Activated T-cell treated with anti-CD3 and anti-CD28 coated beads, Interleukin-2, amount 50 U/mL, for 24 hours (primary cell): ENCODE data around the gene DRD2.

Source experiments
- DNase-seq: peaks from one replicate; pipeline ENCODE4 v3.0.0-alpha.2; 2020
- H3K27ac Mint-ChIP-seq: 2 replicates; pipeline ENCODE4 v1.8.0; 2020; ENCODE audit warnings: mild to moderate bottlenecking, mixed read lengths
- H3K27me3 Mint-ChIP-seq: 2 replicates; pipeline ENCODE4 v1.8.0; 2020; ENCODE audit warnings: mixed read lengths
- H3K36me3 Mint-ChIP-seq: 2 replicates; pipeline ENCODE4 v1.8.0; 2020; ENCODE audit warnings: low read depth, mixed read lengths
- H3K4me1 Mint-ChIP-seq: 2 replicates; pipeline ENCODE4 v1.8.0; 2020; ENCODE audit warnings: low read depth, mixed read lengths
- H3K4me3 Mint-ChIP-seq: 2 replicates; pipeline ENCODE4 v1.8.0; 2020; ENCODE audit warnings: mild to moderate bottlenecking, moderate library complexity, mixed read lengths
- H3K9me3 Mint-ChIP-seq: 2 replicates; pipeline ENCODE4 v1.8.0; 2020; ENCODE audit warnings: mixed read lengths

The DRD2 gene

DNA sequence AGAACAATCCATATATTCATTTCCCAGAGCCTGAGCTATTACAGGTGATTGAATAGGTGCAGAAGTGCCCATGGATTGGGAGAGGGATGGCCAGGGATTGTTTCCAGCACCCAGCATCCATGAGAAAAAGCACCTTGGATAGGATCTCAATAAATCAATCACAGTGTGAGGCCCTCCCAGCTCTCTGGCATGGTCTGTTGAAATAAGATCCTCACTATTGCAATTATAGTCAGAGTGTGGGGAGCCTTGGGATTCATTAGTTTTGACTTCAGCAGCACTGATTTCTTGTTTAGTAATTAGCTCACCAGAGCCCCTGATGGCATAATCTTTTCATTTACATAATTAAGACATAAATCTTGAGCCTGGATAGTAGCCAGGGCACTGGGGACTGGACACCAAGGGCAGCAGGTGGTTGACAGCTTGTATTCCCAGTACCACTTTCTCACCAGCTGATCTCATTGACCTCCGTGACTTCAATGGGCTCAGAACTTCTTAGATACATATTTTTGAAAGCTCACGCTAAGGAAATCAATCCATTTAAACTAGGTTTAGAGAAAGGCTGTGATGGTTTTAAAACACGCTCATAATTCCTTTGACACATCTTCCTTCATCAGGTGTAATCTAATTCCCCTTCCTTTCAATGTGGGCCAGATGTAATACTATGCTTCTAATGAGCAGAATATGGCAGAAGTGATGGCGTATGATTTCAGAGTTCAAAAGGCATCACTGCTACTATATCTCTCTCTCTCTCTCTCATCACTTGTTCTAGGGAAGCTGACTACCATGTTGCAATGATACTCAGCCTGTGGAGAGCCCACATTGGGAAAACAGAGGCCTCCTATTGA is 22.1 kb upstream of the DRD2 start:
- DNase-seq, result no peak
- Mint-ChIP-seq H3K9me3 (no peaks in the 10 kb centered on the region), H3K27ac (no peak overlapping the region), H3K27me3 (peaks cover 30% of the 10 kb centered on the region), H3K4me1 (no peaks in the 10 kb centered on the region), H3K36me3 (no peaks in the 10 kb centered on the region), H3K4me3 (no peak overlapping the region)

DNA sequence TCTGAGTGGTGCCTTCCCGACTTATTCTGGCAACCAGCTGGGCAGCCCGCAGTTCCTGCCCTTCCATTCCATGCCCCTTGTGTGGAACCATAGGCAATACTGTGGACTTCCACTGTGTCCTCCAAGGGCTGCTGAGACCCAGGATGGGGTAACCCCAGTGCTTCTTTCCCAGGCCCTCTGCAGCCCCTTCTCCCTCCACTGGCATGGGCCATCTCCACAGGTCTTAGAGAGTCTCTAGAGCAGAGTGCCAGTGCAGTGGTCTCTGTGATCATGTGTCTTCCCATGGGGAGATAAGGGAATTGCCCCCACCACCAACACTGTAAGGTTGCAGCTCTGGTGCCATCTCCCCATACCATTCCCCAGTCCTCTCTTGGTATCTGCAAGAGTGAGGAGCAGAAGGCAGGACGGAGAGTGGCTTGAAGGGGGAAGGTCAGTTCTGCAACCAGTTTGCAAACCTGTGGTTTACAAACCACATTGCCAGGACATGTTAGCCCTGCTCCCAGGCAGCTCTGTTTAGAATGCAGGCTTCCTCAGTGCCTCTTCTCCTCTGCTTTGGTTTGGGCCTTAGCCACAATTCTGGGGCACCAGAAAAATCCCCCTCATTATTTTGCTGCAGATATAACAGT is 20.9 kb upstream of the DRD2 start:
- Mint-ChIP-seq H3K27ac (no peak overlapping the region), H3K27me3 (peaks cover 27% of the 10 kb centered on the region), H3K4me1 (no peaks in the 10 kb centered on the region), H3K36me3 (no peaks in the 10 kb centered on the region), H3K4me3 (no peak overlapping the region), H3K9me3 (no peaks in the 10 kb centered on the region)
- no peak for DNase-seq

DNA sequence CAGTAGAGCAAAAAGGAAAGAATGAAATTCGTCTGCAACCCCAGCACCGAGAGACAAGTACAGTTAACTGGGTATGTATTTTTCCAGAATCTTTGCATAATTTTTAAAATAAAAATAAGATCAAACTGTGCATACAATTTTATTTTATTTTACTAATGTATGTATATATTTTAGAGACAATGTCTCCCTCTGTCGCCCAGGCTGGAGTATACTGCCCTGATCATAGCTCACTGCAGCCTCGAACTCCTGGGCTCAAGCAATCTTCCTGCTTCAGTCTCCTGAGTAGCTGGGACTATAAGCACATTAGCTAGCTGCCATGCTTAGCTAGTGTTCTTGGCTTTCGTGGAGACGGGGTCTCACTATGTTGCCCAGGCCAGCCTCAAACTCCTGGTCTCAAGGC is 18.8 kb upstream of the DRD2 start:
- no peaks in the 10 kb centered on the region for H3K36me3 Mint-ChIP-seq
- H3K27me3 Mint-ChIP-seq, result peaks cover 24% of the 10 kb centered on the region
- DNase-seq, result no peak
- no peaks in the 10 kb centered on the region for H3K9me3 Mint-ChIP-seq
- no peaks in the 10 kb centered on the region for H3K4me1 Mint-ChIP-seq
- H3K27ac Mint-ChIP-seq, result no peak overlapping the region
- no peak overlapping the region for H3K4me3 Mint-ChIP-seq

DNA sequence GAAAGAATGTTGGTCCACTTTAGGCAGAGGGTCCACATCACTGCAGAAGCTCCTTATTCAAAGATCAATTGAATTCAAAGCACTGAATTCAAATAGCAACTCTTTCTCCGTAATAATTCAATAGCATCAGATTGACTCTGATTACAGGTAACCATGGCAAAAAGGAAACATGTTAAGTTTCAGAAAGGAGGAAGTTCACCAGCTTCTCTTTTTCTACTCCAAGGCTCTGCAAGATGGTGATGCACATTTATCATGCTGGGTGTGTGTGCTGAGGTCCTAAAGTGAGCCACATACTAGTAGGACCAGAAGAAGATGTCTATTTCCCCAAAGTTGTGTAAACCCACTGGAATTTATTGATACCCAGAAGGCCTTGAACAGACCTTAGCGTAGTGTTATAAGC is 18.0 kb upstream of the DRD2 start:
- H3K4me3 Mint-ChIP-seq, result no peak overlapping the region
- H3K4me1 Mint-ChIP-seq, result no peaks in the 10 kb centered on the region
- H3K27ac Mint-ChIP-seq, result no peak overlapping the region
- H3K27me3 Mint-ChIP-seq, result peaks cover 24% of the 10 kb centered on the region
- no peaks in the 10 kb centered on the region for H3K36me3 Mint-ChIP-seq
- no peaks in the 10 kb centered on the region for H3K9me3 Mint-ChIP-seq
- DNase-seq, result no peak

DNA sequence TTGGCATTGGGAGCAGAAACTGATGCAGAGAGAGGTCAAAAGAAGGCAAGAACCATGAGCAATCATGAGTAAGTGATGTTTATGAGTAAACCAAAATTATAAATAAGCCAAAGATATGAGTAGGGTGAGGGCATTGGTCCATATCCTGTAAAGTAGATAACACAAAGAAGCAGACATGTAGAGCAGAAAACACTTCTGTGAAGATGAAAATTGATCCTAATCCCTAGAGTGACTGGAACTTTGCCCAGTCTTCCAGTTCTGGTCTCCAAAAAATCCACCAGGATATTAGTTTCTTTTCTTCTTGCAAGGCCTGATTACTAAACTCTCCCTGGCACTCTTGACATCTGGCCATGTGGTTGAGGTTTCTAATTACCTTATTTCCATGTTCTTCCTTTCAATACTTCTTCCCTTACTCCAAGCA is 13.7 kb upstream of the DRD2 start:
- Mint-ChIP-seq H3K27ac (no peak overlapping the region), H3K27me3 (peaks cover 21% of the 10 kb centered on the region), H3K9me3 (no peaks in the 10 kb centered on the region), H3K4me3 (no peak overlapping the region), H3K4me1 (no peaks in the 10 kb centered on the region), H3K36me3 (no peaks in the 10 kb centered on the region)
- DNase-seq, result no peak

DNA sequence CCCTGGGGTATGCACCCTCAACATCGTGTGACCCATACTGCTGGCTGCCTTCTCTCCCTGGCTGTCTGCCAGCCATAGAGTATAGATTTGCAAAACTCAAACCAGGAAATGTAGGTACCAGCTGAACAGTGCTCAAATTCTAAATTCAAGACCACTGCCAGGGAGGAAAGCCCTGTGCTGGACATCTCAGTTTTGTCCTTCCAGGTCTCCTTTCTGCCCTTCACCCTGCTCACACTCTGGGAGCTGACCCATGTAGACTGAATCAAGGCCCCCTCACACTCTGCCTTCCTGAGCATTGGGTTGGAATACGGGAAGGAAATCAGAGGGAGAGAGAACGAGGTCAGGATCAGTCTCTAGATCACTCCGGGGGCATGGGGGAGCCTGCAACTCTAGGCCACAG is 12.4 kb upstream of the DRD2 start:
- Mint-ChIP-seq H3K27ac (no peak overlapping the region), H3K27me3 (peaks cover 26% of the 10 kb centered on the region), H3K9me3 (no peaks in the 10 kb centered on the region), H3K4me3 (no peak overlapping the region), H3K36me3 (no peaks in the 10 kb centered on the region), H3K4me1 (no peaks in the 10 kb centered on the region)
- DNase-seq, result no peak

DNA sequence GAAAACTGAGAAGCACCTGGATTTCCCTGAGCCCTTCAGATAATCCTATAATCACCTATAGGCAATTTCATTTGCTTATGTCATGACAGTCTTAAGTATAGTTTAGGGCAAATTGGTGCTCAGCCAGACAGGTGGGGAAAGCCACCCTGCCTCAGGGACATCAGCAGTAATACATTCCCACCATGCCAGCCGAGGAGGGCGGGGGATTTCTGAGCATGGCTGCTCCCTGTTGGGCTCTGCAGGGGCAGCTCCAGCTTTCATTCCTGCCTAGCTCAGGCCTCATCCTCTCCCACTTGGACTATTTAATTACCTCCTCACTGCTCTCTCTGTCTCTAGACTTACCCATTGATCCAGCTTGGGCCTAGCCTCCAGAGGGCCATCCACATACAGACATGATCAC is 9.0 kb upstream of the DRD2 start:
- Mint-ChIP-seq H3K36me3 (no peaks in the 10 kb centered on the region), H3K4me1 (no peaks in the 10 kb centered on the region), H3K27me3 (peaks cover 51% of the 10 kb centered on the region), H3K27ac (no peak overlapping the region), H3K9me3 (no peaks in the 10 kb centered on the region), H3K4me3 (no peak overlapping the region)
- DNase-seq, result no peak

DNA sequence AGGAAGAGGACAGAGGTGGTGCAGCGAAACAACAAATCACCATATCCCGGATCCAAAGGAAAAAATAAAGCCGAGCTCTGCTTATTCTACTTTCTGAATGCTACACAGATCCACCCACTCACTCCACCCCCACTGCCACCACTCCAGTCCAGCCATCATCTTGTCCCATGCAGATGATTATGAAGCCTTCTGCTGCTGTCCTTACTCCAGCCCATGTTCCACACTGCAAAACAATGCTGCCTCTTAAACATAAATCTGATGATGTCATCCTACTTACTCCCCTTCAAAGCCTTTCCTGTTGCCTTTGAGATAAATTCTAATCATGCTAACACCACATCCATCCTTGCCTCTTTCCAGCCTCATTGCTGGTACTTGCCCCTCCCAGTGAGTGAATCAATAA is 6.5 kb upstream of the DRD2 start:
- H3K27me3 Mint-ChIP-seq, result peaks cover 77% of the 10 kb centered on the region
- no peaks in the 10 kb centered on the region for H3K36me3 Mint-ChIP-seq
- H3K27ac Mint-ChIP-seq, result no peak overlapping the region

DNA sequence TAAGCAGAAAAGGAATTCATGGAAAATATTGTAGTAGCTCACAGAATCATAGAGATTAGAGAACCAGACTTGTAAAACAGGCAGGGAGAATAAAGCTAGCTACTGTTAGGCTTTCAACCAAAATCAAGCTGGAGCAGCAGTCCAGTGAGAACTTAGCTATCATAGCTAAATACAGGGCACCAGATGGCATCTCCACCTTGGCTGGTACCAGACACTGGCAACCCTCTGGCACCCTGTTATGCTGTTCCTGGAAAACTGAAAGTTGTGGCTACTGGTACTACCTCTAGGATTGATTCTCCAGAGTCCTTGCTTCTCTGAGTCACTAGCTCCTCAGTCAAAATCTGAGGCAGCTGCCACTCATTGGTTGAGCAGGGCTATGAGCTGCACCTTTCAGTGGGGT is 6.0 kb upstream of the DRD2 start:
- DNase-seq, result no peak
- Mint-ChIP-seq H3K27me3 (peaks cover 81% of the 10 kb centered on the region), H3K4me3 (no peak overlapping the region), H3K36me3 (no peaks in the 10 kb centered on the region), H3K27ac (no peak overlapping the region), H3K4me1 (no peaks in the 10 kb centered on the region), H3K9me3 (no peaks in the 10 kb centered on the region)

More for the DNA sequence above, 6.5 kb upstream of the DRD2 start:
- H3K4me3 Mint-ChIP-seq, result no peak overlapping the region
- no peak for DNase-seq
- no peaks in the 10 kb centered on the region for H3K4me1 Mint-ChIP-seq
- H3K9me3 Mint-ChIP-seq, result no peaks in the 10 kb centered on the region

DNA sequence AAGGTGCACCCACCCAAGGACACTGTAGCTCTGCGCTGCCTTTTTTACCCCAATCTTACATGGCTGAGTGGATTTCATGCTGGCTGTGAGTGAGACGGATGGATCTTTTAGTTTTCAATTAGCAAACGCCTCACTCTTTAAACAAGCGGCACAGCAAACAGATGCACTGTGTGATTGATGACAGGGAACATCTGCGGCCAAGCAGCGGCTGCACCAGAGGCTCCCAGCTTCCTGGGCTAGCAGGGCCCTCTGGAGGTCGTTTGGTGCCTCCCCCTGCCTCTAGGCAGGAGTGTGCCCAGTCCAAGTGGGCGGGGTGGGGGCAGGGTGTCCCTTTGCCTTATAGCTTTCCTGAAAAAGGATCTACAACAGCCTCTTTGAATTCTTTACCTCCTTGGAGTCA is 2.1 kb upstream of the DRD2 start:
- peaks cover 81% of the 10 kb centered on the region for H3K27me3 Mint-ChIP-seq

DNA sequence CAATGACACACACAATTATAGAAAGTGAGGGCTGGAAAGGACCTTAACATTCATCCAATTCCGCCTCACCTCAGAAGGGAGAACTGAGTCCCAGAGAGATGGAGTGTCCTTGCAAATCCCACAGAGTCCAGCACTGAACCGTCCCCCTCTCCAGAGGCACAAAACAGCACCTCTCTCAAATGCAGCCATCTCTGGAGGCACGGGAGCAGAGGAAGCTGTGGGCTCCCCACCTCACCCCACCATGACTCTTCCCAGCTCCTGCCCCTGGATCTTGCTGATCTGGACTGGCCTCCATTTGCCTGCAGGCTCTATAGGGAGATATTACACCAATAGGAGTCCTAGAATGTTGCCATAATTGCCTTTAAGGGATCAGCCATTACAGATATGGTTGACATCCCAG is 1.4 kb upstream of the DRD2 start:
- Mint-ChIP-seq H3K27me3 (peaks cover 81% of the 10 kb centered on the region), H3K36me3 (no peaks in the 10 kb centered on the region), H3K9me3 (no peaks in the 10 kb centered on the region), H3K4me1 (peaks cover 6% of the 10 kb centered on the region), H3K27ac (no peak overlapping the region), H3K4me3 (no peak overlapping the region)
- DNase-seq, result no peak

More for the DNA sequence above, 2.1 kb upstream of the DRD2 start:
- H3K4me3 Mint-ChIP-seq, result no peak overlapping the region
- H3K36me3 Mint-ChIP-seq, result no peaks in the 10 kb centered on the region
- H3K4me1 Mint-ChIP-seq, result peaks cover 6% of the 10 kb centered on the region
- no peak overlapping the region for H3K27ac Mint-ChIP-seq
- H3K9me3 Mint-ChIP-seq, result no peaks in the 10 kb centered on the region
- DNase-seq, result no peak

DNA sequence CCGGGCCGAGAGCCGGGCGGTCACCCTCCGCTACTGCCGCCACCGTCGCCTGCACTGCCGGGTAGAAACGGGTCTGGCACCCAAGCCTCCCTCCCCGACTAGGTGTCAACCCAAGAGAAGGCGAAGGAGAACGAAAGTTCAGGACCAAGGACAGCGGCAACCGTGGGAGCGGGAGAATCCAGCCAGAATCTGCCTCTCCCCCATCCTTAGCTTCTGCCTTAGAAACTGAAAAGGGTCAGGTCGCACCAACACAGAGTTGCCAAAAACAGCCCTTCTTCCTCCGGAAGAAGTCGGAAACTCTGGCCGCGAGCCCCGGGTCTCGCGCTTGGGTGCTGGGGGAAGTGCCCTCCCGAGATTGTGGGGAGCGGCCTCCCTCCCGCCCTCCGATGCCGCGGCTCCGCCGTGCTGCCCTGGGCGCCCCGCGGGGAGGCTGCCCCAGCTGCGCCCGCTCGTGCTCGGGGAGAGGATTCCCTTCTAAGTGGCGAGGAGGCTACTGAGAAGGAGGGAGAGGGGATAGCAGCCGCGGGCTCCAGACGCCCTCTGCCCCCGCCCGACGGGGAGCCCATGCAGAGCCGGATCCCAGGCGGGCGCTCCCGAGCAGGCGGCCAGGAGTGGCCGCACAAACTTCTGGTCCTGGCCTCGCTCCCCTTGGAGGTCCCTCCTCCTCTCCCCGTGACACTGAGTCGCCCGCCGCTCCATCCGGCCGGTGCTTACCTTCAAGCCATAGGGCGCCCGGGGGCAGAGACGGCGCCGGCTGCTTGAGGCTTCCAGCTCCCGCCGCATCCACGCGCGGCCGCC is 637 bp downstream of the DRD2 start:
- Mint-ChIP-seq H3K4me1 (peaks cover 6% of the 10 kb centered on the region), H3K36me3 (no peaks in the 10 kb centered on the region), H3K4me3 (peak overlapping the region; percentile 21), H3K9me3 (no peaks in the 10 kb centered on the region), H3K27ac (no peak overlapping the region), H3K27me3 (peaks cover 79% of the 10 kb centered on the region)
- DNase-seq, result peak; percentile 54

DNA sequence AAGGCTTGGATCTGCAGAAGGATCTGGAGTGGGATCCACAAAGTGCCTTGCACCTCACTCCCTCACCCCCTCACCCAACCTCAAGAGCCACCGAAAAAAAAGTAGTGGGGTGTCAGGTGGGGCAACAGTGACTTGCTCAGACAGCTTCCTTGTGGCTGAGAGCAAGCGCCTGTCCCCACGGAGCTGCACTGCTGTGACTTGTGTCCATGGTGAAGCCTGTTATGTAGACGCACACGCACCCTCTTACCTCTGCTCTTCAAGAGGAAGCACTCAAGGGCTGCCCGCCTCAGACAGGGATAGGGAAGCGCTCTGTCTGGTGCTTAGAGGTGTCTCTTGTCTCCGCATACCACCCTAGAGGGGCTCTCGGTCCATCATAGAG is 1.2 kb downstream of the DRD2 start:
- H3K27me3 Mint-ChIP-seq, result peaks cover 73% of the 10 kb centered on the region
- H3K27ac Mint-ChIP-seq, result no peak overlapping the region
- no peak overlapping the region for H3K4me3 Mint-ChIP-seq
- peaks cover 6% of the 10 kb centered on the region for H3K4me1 Mint-ChIP-seq
- H3K36me3 Mint-ChIP-seq, result no peaks in the 10 kb centered on the region
- DNase-seq, result no peak
- no peaks in the 10 kb centered on the region for H3K9me3 Mint-ChIP-seq

DNA sequence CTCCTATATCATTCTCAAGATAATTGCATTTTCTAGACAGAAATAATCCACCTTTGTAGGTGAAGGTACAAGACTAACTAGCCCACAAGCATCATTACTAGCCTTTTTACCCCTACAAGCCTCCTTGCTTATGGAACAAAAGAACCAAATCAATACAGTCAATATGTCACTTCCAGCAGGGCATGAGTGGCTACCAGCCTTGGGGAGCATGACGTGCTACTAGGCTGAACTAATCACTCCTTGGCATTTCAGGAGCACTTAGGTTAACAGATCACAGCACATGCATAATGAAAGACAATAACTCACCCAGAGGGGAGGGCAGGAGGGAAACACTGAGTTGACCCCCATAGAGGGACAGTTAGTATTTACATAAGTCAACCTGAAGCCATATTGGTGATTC is 2.7 kb downstream of the DRD2 start:
- H3K27ac Mint-ChIP-seq, result no peak overlapping the region
- no peak for DNase-seq
- no peaks in the 10 kb centered on the region for H3K9me3 Mint-ChIP-seq
- peaks cover 6% of the 10 kb centered on the region for H3K4me1 Mint-ChIP-seq
- no peak overlapping the region for H3K4me3 Mint-ChIP-seq
- no peaks in the 10 kb centered on the region for H3K36me3 Mint-ChIP-seq
- peaks cover 58% of the 10 kb centered on the region for H3K27me3 Mint-ChIP-seq

DNA sequence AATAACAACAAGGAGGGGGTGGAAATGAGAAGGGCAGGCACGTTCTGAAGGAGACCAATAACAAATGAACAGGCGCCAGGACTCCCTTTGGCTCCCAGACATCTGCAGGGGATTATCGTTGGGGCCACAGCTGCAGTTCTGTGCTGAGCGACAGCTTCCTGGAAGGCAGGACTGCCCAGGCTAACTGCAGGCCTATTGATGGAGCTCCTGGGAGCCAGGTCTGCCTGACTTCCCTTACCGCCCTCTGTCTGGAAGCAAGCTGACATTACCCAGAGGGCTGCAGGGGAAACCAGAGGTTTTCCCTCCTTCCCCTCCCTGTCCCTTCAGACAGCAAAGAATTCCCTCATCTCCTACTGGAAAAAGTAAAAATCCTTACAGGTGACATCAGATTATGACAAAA is 5.0 kb downstream of the DRD2 start:
- Mint-ChIP-seq H3K4me3 (no peak overlapping the region), H3K27ac (no peak overlapping the region), H3K4me1 (peaks cover 3% of the 10 kb centered on the region), H3K36me3 (no peaks in the 10 kb centered on the region), H3K9me3 (no peaks in the 10 kb centered on the region), H3K27me3 (peaks cover 46% of the 10 kb centered on the region)
- DNase-seq, result no peak
